GM12872 (cell line): ENCODE measurements around the gene REPS1.

Experiments used
- CTCF ChIP-seq: IDR thresholded peaks from 3 replicates; pipeline ENCODE4 v1.5.1; 2011; ENCODE audit warnings: low read depth, mild to moderate bottlenecking, low read length, moderate library complexity; ENCODE audit not compliant: insufficient read depth

Gene REPS1

GRCh38 chr6:138964012-138964411 lies 24.0 kb downstream of the REPS1 start:
- TF ChIP-seq CTCF, result no peak

DNA sequence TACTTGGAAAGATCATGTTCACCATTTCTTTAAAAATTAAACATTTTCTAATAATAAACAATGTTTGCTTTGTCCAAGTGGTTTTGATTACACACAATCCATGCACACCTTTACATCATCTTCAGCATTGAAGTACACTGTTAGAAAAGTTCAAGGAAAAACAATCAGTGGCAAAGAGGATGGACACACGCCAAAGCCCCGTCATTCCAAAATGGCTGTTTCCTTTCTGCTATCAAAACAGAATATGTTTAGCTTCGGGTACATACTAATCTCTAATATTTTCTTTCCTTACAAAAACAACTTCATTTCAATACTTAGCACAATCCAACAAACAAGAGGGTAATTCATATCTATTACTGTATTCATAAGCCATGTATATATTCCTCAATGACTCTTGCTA lies 24.5 kb downstream of the REPS1 start:
- no peak for TF ChIP-seq CTCF

GRCh38 chr6:138963119-138963518 lies 24.9 kb downstream of the REPS1 start:
- no peak for TF ChIP-seq CTCF

DNA sequence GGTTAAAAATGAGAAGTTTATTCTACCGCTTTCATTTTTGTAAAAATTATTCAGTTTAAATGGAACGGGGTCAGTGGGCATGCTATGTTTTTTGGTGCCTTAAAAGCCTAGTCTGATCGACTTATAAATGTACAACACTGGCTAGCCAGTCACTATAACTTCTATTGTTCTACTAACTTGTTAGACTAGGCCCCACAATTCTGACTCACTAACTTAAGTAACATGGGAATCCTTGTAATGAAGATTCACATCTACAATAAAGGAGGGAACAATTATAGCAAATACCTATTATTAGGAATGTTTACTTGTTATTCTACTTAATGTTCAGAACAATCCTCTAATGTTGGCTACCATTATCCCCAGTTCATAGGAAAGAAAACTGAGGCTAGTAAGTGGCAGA lies 28.5 kb downstream of the REPS1 start:
- no peak for TF ChIP-seq CTCF

DNA sequence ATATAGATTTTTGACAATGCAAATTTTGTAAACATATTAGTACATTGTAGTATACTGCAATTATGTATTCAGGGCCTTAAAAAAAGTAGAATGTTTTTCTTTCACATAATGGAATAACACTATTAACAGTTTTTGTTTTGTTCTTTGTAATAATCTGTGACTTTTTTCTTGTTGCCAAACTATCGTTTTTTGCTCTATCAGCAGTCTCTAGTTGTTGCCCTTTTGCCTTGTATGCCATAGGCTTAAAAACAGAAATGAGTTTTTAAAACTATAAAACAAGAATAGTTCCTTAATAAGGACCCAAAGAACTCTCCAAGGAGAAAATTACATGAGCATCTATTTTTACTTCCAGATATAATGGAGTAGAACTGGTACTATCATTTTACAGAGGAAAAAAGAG lies 29.5 kb downstream of the REPS1 start:
- TF ChIP-seq CTCF, result no peak

DNA sequence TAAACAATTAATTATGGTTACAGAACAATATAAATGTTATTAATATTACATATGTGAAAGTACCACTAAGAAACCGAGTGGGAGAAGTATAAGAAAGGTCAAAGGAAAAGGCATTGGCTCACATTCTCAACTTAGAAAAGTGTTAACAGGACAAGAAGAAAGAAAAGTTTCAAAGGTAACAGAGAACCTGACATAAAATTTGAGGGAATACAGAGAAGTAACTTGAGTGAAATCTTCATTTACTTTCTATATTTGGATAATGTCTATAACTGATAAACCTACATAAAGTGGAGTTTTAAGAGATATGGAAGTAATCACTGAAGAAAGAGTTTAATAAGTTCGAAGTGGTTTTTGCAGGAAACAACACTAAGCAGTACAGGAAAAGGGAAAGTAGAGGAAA lies 30.1 kb downstream of the REPS1 start:
- no peak for TF ChIP-seq CTCF

GRCh38 chr6:138957484-138957883 lies 30.6 kb downstream of the REPS1 start:
- TF ChIP-seq CTCF, result no peak
